ENCODE measurements around the gene TMEM205.

TMEM205 gene

GRCh38 chr19:11367528-11367927 is 21.5 kb upstream of the TMEM205 start:
- H3K4me3 ChIP-seq (replicated peaks; ENCODE audit: low read depth, low read length): no peak overlapping the region
- no peak for TF ChIP-seq CTCF (IDR thresholded peaks at IDR 0.05; ENCODE audit: low read length, missing control alignments)
- no peak for DNase-seq (ENCODE audit: low read depth)

- TF ChIP-seq CTCF (IDR thresholded peaks at IDR 0.05; ENCODE audit: low read length, missing control alignments): no peak
- no peak for DNase-seq (ENCODE audit: low read depth)
- H3K4me3 ChIP-seq (replicated peaks; ENCODE audit: low read depth, low read length): no peak overlapping the region
Measured at GRCh38 chr19:11365557-11366117, 19.6 kb upstream of the TMEM205 start.

DNA sequence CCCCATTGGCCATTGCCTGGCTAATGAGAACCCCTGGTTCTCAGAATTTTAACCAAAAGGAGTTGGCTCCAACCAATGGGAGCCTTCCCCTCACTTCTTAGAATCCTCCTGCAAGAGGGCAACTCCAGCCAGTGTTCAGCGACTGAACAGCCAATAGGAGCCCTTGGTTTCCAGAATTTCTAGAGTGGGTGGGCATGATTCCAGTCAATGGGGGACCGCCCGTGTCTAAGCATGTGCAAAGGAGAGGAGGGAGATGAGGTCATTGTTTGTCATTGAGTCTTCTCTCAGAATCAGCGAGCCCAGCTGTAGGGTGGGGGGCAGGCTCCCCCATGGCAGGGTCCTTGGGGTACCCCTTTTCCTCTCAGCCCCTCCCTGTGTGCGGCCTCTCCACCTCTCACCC is 18.9 kb upstream of the TMEM205 start:
- no peak overlapping the region for H3K4me3 ChIP-seq (replicated peaks; ENCODE audit: low read depth, low read length)
- no peak for TF ChIP-seq CTCF (IDR thresholded peaks at IDR 0.05; ENCODE audit: low read length, missing control alignments)
- DNase-seq (ENCODE audit: low read depth): no peak

DNA sequence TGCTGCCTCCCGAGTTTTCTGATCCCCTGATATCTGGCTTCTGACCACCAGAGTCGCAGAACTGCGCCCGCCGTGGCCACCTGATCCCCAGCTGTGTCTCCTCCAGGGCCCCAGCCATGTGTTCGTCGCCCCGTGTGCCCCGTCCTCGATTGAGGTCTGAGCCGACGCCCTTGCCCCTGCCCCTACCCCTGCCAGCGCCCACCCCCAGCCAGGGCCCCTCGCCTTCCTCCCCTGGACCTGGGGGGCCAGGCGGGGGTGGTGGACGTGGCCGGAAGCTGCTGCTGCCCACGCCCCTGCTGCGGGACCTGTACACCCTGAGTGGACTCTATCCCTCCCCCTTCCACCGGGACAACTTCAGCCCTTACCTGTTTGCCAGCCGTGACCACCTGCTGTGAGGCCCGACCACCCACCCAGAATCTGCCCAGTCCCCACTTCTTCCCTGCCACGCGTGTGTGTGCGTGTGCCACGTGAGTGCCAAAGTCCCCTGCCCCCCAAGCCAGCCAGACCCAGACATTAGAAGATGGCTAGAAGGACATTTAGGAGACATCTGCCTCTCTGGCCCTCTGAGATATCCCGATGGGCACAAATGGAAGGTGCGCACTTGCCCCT is 18.3 kb upstream of the TMEM205 start:
- H3K4me3 ChIP-seq (replicated peaks; ENCODE audit: low read depth, low read length): no peak overlapping the region
- no peak for TF ChIP-seq CTCF (IDR thresholded peaks at IDR 0.05; ENCODE audit: low read length, missing control alignments)
- no peak for DNase-seq (ENCODE audit: low read depth)

- no peak for DNase-seq (ENCODE audit: low read depth)
- no peak overlapping the region for H3K4me3 ChIP-seq (replicated peaks; ENCODE audit: low read depth, low read length)
- TF ChIP-seq CTCF (IDR thresholded peaks at IDR 0.05; ENCODE audit: low read length, missing control alignments): no peak
Measured at GRCh38 chr19:11363881-11364280, 17.8 kb upstream of the TMEM205 start.

GRCh38 chr19:11361771-11362731 is 16.0 kb upstream of the TMEM205 start:
- DNase-seq (ENCODE audit: low read depth): no peak
- TF ChIP-seq CTCF (IDR thresholded peaks at IDR 0.05; ENCODE audit: low read length, missing control alignments): no peak
- H3K4me3 ChIP-seq (replicated peaks; ENCODE audit: low read depth, low read length): no peak overlapping the region
